Chondrocyte (in vitro differentiated cells): Measurements from ENCODE around the gene NLGN3. TPM values are rescaled to one million over a fixed set of nuclear protein-coding genes. Genes with fewer than 3 reads are reported as not detected.

ENCODE experiments used
- DNase-seq: peaks from one replicate; pipeline ENCODE4 v3.0.0; 2021; ENCODE audit warnings: mixed read lengths, low spot score
- H3K27ac Mint-ChIP-seq: one replicate; pipeline ENCODE4 v1.8.0; 2021; ENCODE audit warnings: mild to moderate bottlenecking, moderate library complexity, mixed read lengths; ENCODE audit not compliant: unreplicated experiment
- H3K27me3 Mint-ChIP-seq: 2 replicates; pipeline ENCODE4 v1.8.0; 2021; ENCODE audit warnings: low read depth, mixed read lengths
- H3K36me3 Mint-ChIP-seq: 2 replicates; pipeline ENCODE4 v1.8.0; 2021; ENCODE audit warnings: low read depth, mixed read lengths
- H3K4me1 Mint-ChIP-seq: 2 replicates; pipeline ENCODE4 v1.8.0; 2021; ENCODE audit warnings: low read depth, mild to moderate bottlenecking, mixed read lengths
- H3K4me3 Mint-ChIP-seq: one replicate; pipeline ENCODE4 v1.8.0; 2021; ENCODE audit warnings: mild to moderate bottlenecking, moderate library complexity, mixed read lengths; ENCODE audit not compliant: unreplicated experiment
- H3K9me3 Mint-ChIP-seq: 2 replicates; pipeline ENCODE4 v1.8.0; 2021; ENCODE audit warnings: low read depth, mixed read lengths
- long read RNA-seq: library from polyadenylated mRNA; stranded (forward); transcript quantifications from one replicate; pipeline ENCODE4 v2.0.0, GENCODE V29; 2021
- total RNA-seq: library from RNA; stranded (reverse); gene quantifications from 3 replicates; pipeline ENCODE4 v1.2.1, GENCODE V29; 2021
- TF ChIP-seq, protein P1 (sequence below): fragments of 200-600 bp; sonication (generic); IDR thresholded peaks from 2 replicates; pipeline ENCODE4 v1.5.0; 2021; ENCODE audit warnings: antibody characterized with exemption, mild to moderate bottlenecking, moderate library complexity

The NLGN3 gene
- total RNA-seq = 0.52 to 1.1 TPM (median 0.87 TPM) in 3 replicates
- long read RNA-seq = 0 reads

DNA sequence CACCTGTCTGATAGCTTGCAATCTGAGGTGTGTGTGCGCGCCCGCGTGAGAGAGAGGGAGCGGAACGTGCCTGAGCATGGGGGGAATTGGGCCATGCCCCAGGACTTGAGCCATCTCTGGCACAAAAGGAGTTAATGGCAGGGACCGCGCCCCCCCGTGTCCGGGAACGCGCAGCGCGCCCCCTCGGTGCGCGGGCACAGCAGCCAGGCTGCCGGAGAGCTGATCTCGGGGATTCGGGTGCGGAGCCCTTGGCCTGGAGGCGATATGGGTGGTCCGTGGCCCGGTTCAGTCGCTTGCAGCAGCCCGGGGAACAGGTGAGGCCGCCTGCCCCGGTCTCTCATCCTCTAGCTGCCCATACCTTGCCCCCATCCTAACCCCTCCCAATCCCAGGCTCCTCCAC is at the start of gene NLGN3:
TSS of gene NLGN3 (plus strand) at position 191 of the 400 bp plus-strand sequence. CDS start 2,909 bp downstream, outside the sequence.
- TF ChIP-seq, protein P1, sequence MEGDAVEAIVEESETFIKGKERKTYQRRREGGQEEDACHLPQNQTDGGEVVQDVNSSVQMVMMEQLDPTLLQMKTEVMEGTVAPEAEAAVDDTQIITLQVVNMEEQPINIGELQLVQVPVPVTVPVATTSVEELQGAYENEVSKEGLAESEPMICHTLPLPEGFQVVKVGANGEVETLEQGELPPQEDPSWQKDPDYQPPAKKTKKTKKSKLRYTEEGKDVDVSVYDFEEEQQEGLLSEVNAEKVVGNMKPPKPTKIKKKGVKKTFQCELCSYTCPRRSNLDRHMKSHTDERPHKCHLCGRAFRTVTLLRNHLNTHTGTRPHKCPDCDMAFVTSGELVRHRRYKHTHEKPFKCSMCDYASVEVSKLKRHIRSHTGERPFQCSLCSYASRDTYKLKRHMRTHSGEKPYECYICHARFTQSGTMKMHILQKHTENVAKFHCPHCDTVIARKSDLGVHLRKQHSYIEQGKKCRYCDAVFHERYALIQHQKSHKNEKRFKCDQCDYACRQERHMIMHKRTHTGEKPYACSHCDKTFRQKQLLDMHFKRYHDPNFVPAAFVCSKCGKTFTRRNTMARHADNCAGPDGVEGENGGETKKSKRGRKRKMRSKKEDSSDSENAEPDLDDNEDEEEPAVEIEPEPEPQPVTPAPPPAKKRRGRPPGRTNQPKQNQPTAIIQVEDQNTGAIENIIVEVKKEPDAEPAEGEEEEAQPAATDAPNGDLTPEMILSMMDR = no peak
- H3K4me3 Mint-ChIP-seq = peak within 1 kb of the TSS; percentile 60
- H3K27ac Mint-ChIP-seq = peak within 1 kb of the TSS; percentile 12
- no peaks in the 10 kb centered on the region for H3K9me3 Mint-ChIP-seq
- peaks cover 4% of the 10 kb centered on the region for H3K36me3 Mint-ChIP-seq
- peaks cover 16% of the 10 kb centered on the region for H3K4me1 Mint-ChIP-seq
- no peak for DNase-seq
- no peaks in the 10 kb centered on the region for H3K27me3 Mint-ChIP-seq

DNA sequence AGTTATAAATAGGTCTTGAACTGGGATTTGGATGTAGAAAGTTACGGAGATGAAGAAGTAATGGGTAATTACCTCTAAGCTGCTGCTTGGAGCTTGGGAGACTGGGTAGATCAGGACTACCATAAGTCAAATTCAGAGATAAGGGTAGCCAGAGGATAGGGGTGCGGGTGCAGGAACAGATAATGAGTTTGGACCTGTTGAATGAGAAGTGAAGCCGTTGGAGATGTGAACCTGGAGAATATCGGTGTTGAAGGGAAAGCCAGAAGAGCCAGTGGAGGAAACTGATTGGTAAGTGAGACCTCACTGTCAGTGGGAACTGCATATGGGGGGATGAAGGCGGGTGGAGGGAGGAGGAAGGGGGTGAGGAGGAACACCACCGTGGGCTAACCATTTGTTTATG is 49.6 kb upstream of the NLGN3 start:
- H3K27me3 Mint-ChIP-seq = no peaks in the 10 kb centered on the region
- no peak overlapping the region for H3K27ac Mint-ChIP-seq
- TF ChIP-seq, protein P1 = no peak
- H3K36me3 Mint-ChIP-seq = no peaks in the 10 kb centered on the region
- peak overlapping the region; percentile 86 for H3K4me3 Mint-ChIP-seq
- H3K4me1 Mint-ChIP-seq = peaks cover 8% of the 10 kb centered on the region
- DNase-seq = no peak
- peaks cover 3% of the 10 kb centered on the region for H3K9me3 Mint-ChIP-seq

DNA sequence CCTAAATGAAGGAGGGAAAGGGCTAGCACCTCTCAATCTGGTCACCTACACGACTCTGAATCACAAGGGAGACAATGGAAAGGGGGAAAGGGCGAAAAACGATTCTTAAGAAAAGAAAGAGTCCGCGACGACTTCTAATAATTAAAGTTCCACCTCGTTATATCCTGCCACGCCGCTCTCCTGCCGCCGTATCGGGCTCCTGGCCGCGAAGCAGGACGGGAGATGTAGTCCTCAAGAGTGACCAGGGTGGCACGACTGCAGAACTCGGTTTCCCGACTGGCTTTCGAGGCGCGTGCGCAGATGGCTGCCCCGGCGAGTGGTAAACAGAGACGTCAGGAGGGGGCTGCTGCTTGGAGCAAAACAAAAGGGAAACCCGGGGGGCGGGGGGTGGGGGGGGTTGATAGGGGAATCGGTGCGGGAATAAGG is 49.1 kb upstream of the NLGN3 start, which contains the start of gene FOXO4:
TSS of gene FOXO4 (plus strand) at position 297 of the 426 bp plus-strand sequence. CDS start 678 bp downstream, outside the sequence.
- Mint-ChIP-seq H3K36me3 (no peaks in the 10 kb centered on the region), H3K27me3 (no peaks in the 10 kb centered on the region), H3K4me1 (peaks cover 8% of the 10 kb centered on the region), H3K27ac (peak within 1 kb of the TSS; percentile 89), H3K4me3 (peak within 1 kb of the TSS; percentile 86), H3K9me3 (peaks cover 3% of the 10 kb centered on the region)
- TF ChIP-seq, protein P1 = no peak
- DNase-seq = peak; percentile 96

DNA sequence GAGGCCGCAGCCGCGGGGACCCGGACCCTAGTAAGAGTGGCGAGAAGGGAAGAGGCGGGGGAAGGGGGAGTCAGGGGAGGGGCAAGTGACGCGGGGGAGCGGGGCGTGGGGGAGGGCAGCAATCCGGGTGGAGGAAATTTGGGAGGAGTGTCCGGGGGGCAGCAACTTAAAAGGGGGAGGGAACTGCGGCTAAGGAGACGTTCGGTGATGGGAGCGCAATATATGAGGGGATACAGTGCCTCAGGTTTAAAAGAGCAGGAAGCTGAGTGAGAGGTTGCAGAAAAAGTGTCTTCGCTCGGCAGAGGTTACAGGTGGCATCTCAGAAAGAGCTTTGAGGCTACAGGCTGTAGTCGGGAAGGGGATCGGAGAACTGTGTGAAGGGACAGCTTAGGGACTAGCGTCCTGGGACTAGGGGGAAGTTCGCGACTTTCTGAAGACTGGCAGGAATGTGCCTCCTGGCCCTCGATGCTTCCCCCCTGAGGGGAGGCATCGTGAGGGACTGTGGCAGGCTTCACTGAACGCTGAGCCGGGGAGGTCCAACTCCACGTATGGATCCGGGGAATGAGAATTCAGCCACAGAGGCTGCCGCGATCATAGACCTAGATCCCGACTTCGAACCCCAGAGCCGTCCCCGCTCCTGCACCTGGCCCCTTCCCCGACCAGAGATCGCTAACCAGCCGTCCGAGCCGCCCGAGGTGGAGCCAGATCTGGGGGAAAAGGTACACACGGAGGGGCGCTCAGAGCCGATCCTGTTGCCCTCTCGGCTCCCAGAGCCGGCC is 48.5 kb upstream of the NLGN3 start:
- peak overlapping the region; percentile 89 for H3K27ac Mint-ChIP-seq

DNA sequence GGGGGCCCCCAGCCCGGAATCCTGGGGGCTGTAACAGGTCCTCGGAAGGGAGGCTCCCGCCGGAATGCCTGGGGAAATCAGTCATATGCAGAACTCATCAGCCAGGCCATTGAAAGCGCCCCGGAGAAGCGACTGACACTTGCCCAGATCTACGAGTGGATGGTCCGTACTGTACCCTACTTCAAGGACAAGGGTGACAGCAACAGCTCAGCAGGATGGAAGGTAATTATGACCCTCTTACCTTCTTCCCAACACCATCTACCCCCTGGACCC is 47.9 kb upstream of the NLGN3 start:
- H3K36me3 Mint-ChIP-seq = no peaks in the 10 kb centered on the region
- no peaks in the 10 kb centered on the region for H3K27me3 Mint-ChIP-seq
- no peak overlapping the region for H3K27ac Mint-ChIP-seq
- TF ChIP-seq, protein P1 = no peak
- H3K4me3 Mint-ChIP-seq = peak overlapping the region; percentile 86
- H3K9me3 Mint-ChIP-seq = peaks cover 3% of the 10 kb centered on the region
- H3K4me1 Mint-ChIP-seq = peaks cover 8% of the 10 kb centered on the region
- no peak for DNase-seq

More for the DNA sequence above, 48.5 kb upstream of the NLGN3 start:
- Mint-ChIP-seq H3K9me3 (peaks cover 3% of the 10 kb centered on the region), H3K36me3 (no peaks in the 10 kb centered on the region), H3K4me1 (peaks cover 8% of the 10 kb centered on the region), H3K27me3 (no peaks in the 10 kb centered on the region), H3K4me3 (peak overlapping the region; percentile 86)
- TF ChIP-seq, protein P1 = no peak
- no peak for DNase-seq
